ENCODE measurements around the gene CMPK1.
"Not testable (repeated sequence)": the region's sequence is repeated elsewhere in the genome, so short reads cannot be mapped to it uniquely, and the experiment has no call there.

- not testable (repeated sequence) for TF ChIP-seq EP300 (IDR thresholded peaks at IDR 0.05; ENCODE audit: borderline replicate concordance in 1 of 2, low read depth in 2 of 2, low read length in 2 of 2); JUND (IDR thresholded peaks at IDR 0.05; ENCODE audit: low read length); CHD1 (IDR thresholded peaks at IDR 0.05; ENCODE audit: low read depth, low read length); CTCF (IDR thresholded peaks at IDR 0.05; ENCODE audit: control extremely low read depth in 1 of 3, insufficient read depth in 1 of 3, low read depth in 1 of 3, low read length in 3 of 3); RFX5 (IDR thresholded peaks at IDR 0.05; ENCODE audit: borderline replicate concordance, low read depth, low read length); POLR2A (IDR thresholded peaks at IDR 0.05; ENCODE audit: control extremely low read depth in 1 of 2, low read depth in 2 of 2, low read length in 2 of 2)
Observed at GRCh38 chr1:47288116-47288515, 45.5 kb upstream of the CMPK1 start.
